K562 (cell line): ENCODE data around the gene UPF2. TPM values are rescaled to one million over a fixed set of nuclear protein-coding genes. Genes with fewer than 3 reads are reported as not detected.

ENCODE experiments used
- ATAC-seq: fragments of 200-7000 bp; cut with Tn5 transposase; 3 replicates; pipeline ENCODE4 v1.9.1; 2020; ENCODE audit warnings: moderate library complexity
- BruUV-seq: library from RNA; stranded (reverse); fragments of 400-500 nt; replicated peaks from 2 replicates; lab custom pipeline; 2021; lab: Mats Ljungman, UMichigan
- CTCF ChIA-PET: fragments of 300-600 bp; formaldehyde crosslinking; extraction: SDS; loops from one replicate; lab custom pipeline; 2021; ENCODE audit warnings: low intra/inter-chr PET ratio; lab: Yijun Ruan, JAX
- POLR2A ChIA-PET: fragments of 300-600, 350-650 bp; sonication (Branson Sonifier 250); formaldehyde crosslinking; extraction: SDS; loops from one replicate; lab custom pipeline; 2021; ENCODE audit warnings: antibody characterized with exemption, inconsistent platforms; lab: Yijun Ruan, JAX
- DNase-seq, 4 experiments: peaks; one replicate each; pipeline versions ENCODE4 v3.0.0 to v3.0.0-alpha.2; 2011 to 2018; ENCODE audit warnings: low spot score in 3 of 4, mixed read lengths in 3 of 4; ENCODE audit errors: extremely low read depth in 1 of 4
- FAIRE-seq: peaks from 2 replicates; lab custom pipeline; 2011; peaks lifted over from hg19 to GRCh38; lab: Jason Lieb, UNC
- H2AFZ ChIP-seq: 2 replicates; pipeline ENCODE4 v1.6.0; 2011; ENCODE audit warnings: low read depth, low read length, control low read depth, inconsistent platforms
- H3K27ac ChIP-seq: fragments of 200-600 bp; 3 replicates; pipeline ENCODE4 v1.8.0; 2011; ENCODE audit warnings: low read depth, mild to moderate bottlenecking, control low read depth, inconsistent platforms, low read length, moderate library complexity, mixed read lengths; ENCODE audit errors: extremely low read depth
- H3K27me3 ChIP-seq, 2 experiments: fragments of 300-600 bp in 1 of 2; 2 replicates in 1 of 2; 3 replicates in 1 of 2; pipeline versions ENCODE4 v1.6.0 to v1.8.0; 2011; ENCODE audit warnings: inconsistent platforms in 2 of 2, low read length in 2 of 2, mild to moderate bottlenecking in 1 of 2, mixed read lengths in 1 of 2, moderate library complexity in 1 of 2; ENCODE audit not compliant: control insufficient read depth in 2 of 2, insufficient read depth in 2 of 2
- H3K36me3 ChIP-seq: fragments of 300-600 bp; 3 replicates; pipeline ENCODE4 v1.8.0; 2011; ENCODE audit warnings: mild to moderate bottlenecking, low read length, inconsistent platforms; ENCODE audit not compliant: control insufficient read depth, insufficient read depth
- H3K4me1 ChIP-seq, 2 experiments: fragments of 200-600 bp in 1 of 2; replicated peaks in 1 of 2; 2 replicates in 1 of 2; 3 replicates in 1 of 2; pipeline versions ENCODE4 v1.5.1 to v1.8.0; 2011; ENCODE audit warnings: inconsistent platforms in 2 of 2, low read length in 2 of 2, mild to moderate bottlenecking in 1 of 2, mixed read lengths in 1 of 2, moderate library complexity in 1 of 2; ENCODE audit not compliant: control insufficient read depth in 2 of 2, insufficient read depth in 2 of 2
- H3K4me2 ChIP-seq: 2 replicates; pipeline ENCODE4 v1.6.1; 2011; ENCODE audit warnings: low read length, control low read depth, inconsistent platforms, mixed read lengths; ENCODE audit not compliant: insufficient read depth
- H3K4me3 ChIP-seq: fragments of 200-600 bp; sonication (generic), shearing (Covaris generic); 2 replicates; pipeline ENCODE4 v1.5.1; 2016; ENCODE audit warnings: control low read depth, inconsistent platforms
- H3K79me2 ChIP-seq: fragments of 200-600 bp; 3 replicates; pipeline ENCODE4 v1.8.0; 2011; ENCODE audit warnings: low read length, inconsistent platforms; ENCODE audit not compliant: control insufficient read depth, insufficient read depth
- H3K9ac ChIP-seq, 2 experiments: 2 replicates each; pipeline versions ENCODE4 v1.6.0 to v1.6.1; 2011; ENCODE audit warnings: low read depth in 2 of 2, low read length in 2 of 2, control low read depth in 1 of 2, inconsistent platforms in 1 of 2, mild to moderate bottlenecking in 1 of 2, mixed read lengths in 1 of 2; ENCODE audit not compliant: insufficient read depth in 1 of 2
- H3K9me1 ChIP-seq: one replicate; pipeline ENCODE4 v1.6.0; 2011; ENCODE audit warnings: inconsistent platforms, mild to moderate bottlenecking, low read length, moderate library complexity; ENCODE audit not compliant: control insufficient read depth, insufficient read depth
- H3K9me3 ChIP-seq: replicated peaks from 2 replicates; pipeline ENCODE4 v1.5.1; 2011; ENCODE audit warnings: low read depth, low read length, inconsistent platforms; ENCODE audit not compliant: control insufficient read depth, insufficient read depth
- H4K20me1 ChIP-seq: replicated peaks from 2 replicates; pipeline ENCODE4 v1.6.1; 2011; ENCODE audit warnings: low read length, inconsistent platforms, mixed read lengths; ENCODE audit not compliant: control insufficient read depth, insufficient read depth
- ASH1L ChIP-seq: fragments of 450-650 bp; IDR thresholded peaks from 2 replicates; pipeline ENCODE4 v1.6.1; 2018; ENCODE audit warnings: borderline replicate concordance, mild to moderate bottlenecking, low read depth; ENCODE audit not compliant: partially characterized antibody
- ATF1 ChIP-seq, 2 experiments: fragments of 450-650 bp in 1 of 2; IDR thresholded peaks; 2 replicates each; pipeline ENCODE4 v1.6.1; 2016; ENCODE audit warnings: missing compliant biosample characterization in 1 of 2, missing genetic modification characterization in 1 of 2
- CEBPB ChIP-seq: fragments of 450-650 bp; IDR thresholded peaks from 2 replicates; pipeline ENCODE4 v1.6.1; 2016; ENCODE audit warnings: missing genetic modification characterization, missing compliant biosample characterization
- CREB3 ChIP-seq: fragments of 450-650 bp; conservative IDR thresholded peaks from 2 replicates; pipeline ENCODE4 v1.6.1; 2016; ENCODE audit warnings: missing genetic modification characterization, low read depth, mild to moderate bottlenecking, missing compliant biosample characterization, moderate library complexity
- MEIS2 ChIP-seq: fragments of 450-650 bp; IDR thresholded peaks from 2 replicates; pipeline ENCODE4 v1.6.1; 2014; ENCODE audit warnings: mild to moderate bottlenecking; ENCODE audit not compliant: partially characterized antibody
- NCOA2 ChIP-seq, 2 experiments: fragments of 450-650 bp; IDR thresholded peaks; 2 replicates each; pipeline ENCODE4 v1.6.1; 2018; ENCODE audit warnings: mild to moderate bottlenecking in 2 of 2, moderate library complexity in 1 of 2; ENCODE audit not compliant: partially characterized antibody in 2 of 2
- NRF1 ChIP-seq, 2 experiments: fragments of 450-650 bp; IDR thresholded peaks in 1 of 2; conservative IDR thresholded peaks in 1 of 2; 2 replicates each; pipeline ENCODE4 v1.6.1; 2014; ENCODE audit warnings: mild to moderate bottlenecking in 2 of 2
- SPI1 ChIP-seq: IDR thresholded peaks from 2 replicates; pipeline ENCODE4 v1.6.1; 2011; ENCODE audit warnings: low read depth, low read length, control low read depth, borderline replicate concordance
- TAL1 ChIP-seq: fragments of 450-650 bp; IDR thresholded peaks from 2 replicates; pipeline ENCODE4 v1.6.1; 2016; ENCODE audit warnings: mild to moderate bottlenecking
- ZFP91 ChIP-seq: sonication (generic); formaldehyde crosslinking; IDR thresholded peaks from 2 replicates; pipeline ENCODE4 v1.8.0; 2022; ENCODE audit warnings: mild to moderate bottlenecking, missing genetic modification reagents
- ZFX ChIP-seq: sonication (generic); formaldehyde crosslinking; IDR thresholded peaks from 2 replicates; pipeline ENCODE4 v1.8.0; 2022; ENCODE audit warnings: mild to moderate bottlenecking, missing genetic modification reagents, moderate library complexity
- ZNF395 ChIP-seq: fragments of 200-800 bp; sonication (Bioruptor generic); IDR thresholded peaks from 2 replicates; pipeline ENCODE4 v1.6.1; 2017; ENCODE audit warnings: missing genetic modification characterization, missing compliant biosample characterization
- WGBS: fragments of 100-300 bp; shearing (Covaris generic); methylation state at CpG from one replicate; pipeline ENCODE4 v1.1.6; 2016; ENCODE audit warnings: low coverage, mixed read lengths; ENCODE audit not compliant: insufficient coverage; ENCODE audit errors: missing lambda C conversion rate; 5-methylcytosine and 5-hydroxymethylcytosine counted together
- in situ Hi-C: fragments of 300-500 bp; cut with MboI; formaldehyde crosslinking; loops from 4 replicates; pipeline ENCODE4 v1.15.0; 2018; ENCODE audit warnings: inconsistent platforms, mixed read lengths
- intact Hi-C: fragments of 100-400 bp; cut with micrococcal nuclease; formaldehyde crosslinking; loops from 2 replicates; pipeline ENCODE4 v1.14.2; 2022
- polyA plus RNA-seq, 8 experiments: library from polyadenylated mRNA; depleted of rRNA in 4 of 8; stranded (reverse) in 5 of 8; unstranded in 3 of 8; fragments of >200 nt; fragmentation: Nextera tagmentation in 2 of 8; fragmentation: Illumina TruSeq in 1 of 8; extraction: Ambion mirVana in 2 of 8; extraction: Trizol in 1 of 8; gene quantifications; 2 replicates each; pipeline versions ENCODE4 v1.2.1 to v1.2.3, GENCODE V29; 2011 to 2014; ENCODE audit warnings: inconsistent platforms in 1 of 8, missing spikeins in 1 of 8
- total RNA-seq, 7 experiments: library from RNA; depleted of rRNA in 6 of 7; stranded (reverse); fragments of >200 nt in 6 of 7; fragmentation: Illumina TruSeq in 2 of 7; extraction: Trizol in 2 of 7; gene quantifications; 2 replicates each; pipeline versions ENCODE4 v1.2.1 to v1.2.3, GENCODE V29; 2011 to 2021; ENCODE audit warnings: low replicate concordance in 1 of 7

Gene UPF2
- total and polyA plus RNA-seq, 9 of the 15 experiments (the other 6 are each of a cell fraction or from before 2014, with no cell fraction given), result 13.9 to 37.7 (median 23.7) TPM

- TF ChIP-seq CREB3 (0 out of 2 replicates have a peak, but pooled peaks have one; percentile 11), SPI1 (0 out of 2 replicates have a peak, but pooled peaks have one; percentile 37)
Observed at GRCh38 chr10:11876324-11876723, 166.3 kb downstream of the UPF2 start (continued).

GRCh38 chr10:11875494-11876281 is 166.9 kb downstream of the UPF2 start:
- peak overlapping the region; percentile 37 to 86 for H3K9ac ChIP-seq
- H3K36me3 ChIP-seq, result peaks cover 11% of the 10 kb centered on the region
- peak overlapping the region; percentile 80 for H3K27ac ChIP-seq
- H2AFZ ChIP-seq, result peak overlapping the region; percentile 79
- in situ Hi-C loops, result no loop called here
- 33% methylated on average over 17 of the region's 17 CpGs for WGBS
- peak; percentile 83 for FAIRE-seq
- CTCF ChIA-PET, result no interaction called here
- POLR2A ChIA-PET, result interaction anchor here (0.6 to 1.7 kb wide), 9 partner anchors 10 to 102 kb away, joined by 3 to 7 read pairs (median 3); no protein-coding TSS in a partner anchor
- peaks cover 39 to 75% of the 10 kb centered on the region in 2 experiments for H3K4me1 ChIP-seq
- BruUV-seq, result no TSS peak
- H3K4me2 ChIP-seq, result peak overlapping the region; percentile 56
- H3K79me2 ChIP-seq, result peaks cover 89% of the 10 kb centered on the region
- peak; percentile 83 for ATAC-seq
- H3K9me1 ChIP-seq, result no peaks in the 10 kb centered on the region
- H3K27me3 ChIP-seq, result no peaks in the 10 kb centered on the region
- no peaks in the 10 kb centered on the region for H3K9me3 ChIP-seq
- intact Hi-C loops, result loop anchor here (1.0 kb wide), 1 partner anchor 23 kb away; no protein-coding TSS in a partner anchor
- H4K20me1 ChIP-seq, result peaks cover 17% of the 10 kb centered on the region
- no peak overlapping the region for H3K4me3 ChIP-seq
- peak; percentile 71 to 85 (median 78) for DNase-seq
- 0 out of 2 replicates have a peak, but pooled peaks have one; percentile 37 for TF ChIP-seq ZNF395 (CRISPR knock-in tag)
- TF ChIP-seq NRF1 (conservative IDR thresholded peaks at IDR 0.05 in 1 of 2, IDR thresholded peaks at IDR 0.05 in 1 of 2), result peak; percentile 88 to 90
- no peak for TF ChIP-seq ZFP91
- TF ChIP-seq ZFX, result peak; percentile 53; the same call in 1 of the 2 replicates
- TF ChIP-seq TAL1, result no peak
- peak; percentile 85 for TF ChIP-seq CEBPB (tag)
- TF ChIP-seq ATF1 (CRISPR knock-in tag; IDR thresholded peaks at IDR 0.05), result no peak
- peak; percentile 27; the same call in 1 of the 2 replicates for TF ChIP-seq ATF1 (tag; IDR thresholded peaks at IDR 0.05)
- no peak for TF ChIP-seq NCOA2 (IDR thresholded peaks at IDR 0.05; ENCODE audit: partially characterized antibody in 2 of 2)
- no peak for TF ChIP-seq ASH1L
- TF ChIP-seq MEIS2, result peak; percentile 9
